GM21723 (cell line): Measurements from ENCODE around the gene TGFBR3.

Source experiments
- ATAC-seq: cut with Tn5 transposase; IDR thresholded peaks from one replicate; pipeline ENCODE4 v1.9.1; 2021; ENCODE audit warnings: mild to moderate bottlenecking, moderate library complexity; ENCODE audit not compliant: unreplicated experiment

Gene TGFBR3

DNA sequence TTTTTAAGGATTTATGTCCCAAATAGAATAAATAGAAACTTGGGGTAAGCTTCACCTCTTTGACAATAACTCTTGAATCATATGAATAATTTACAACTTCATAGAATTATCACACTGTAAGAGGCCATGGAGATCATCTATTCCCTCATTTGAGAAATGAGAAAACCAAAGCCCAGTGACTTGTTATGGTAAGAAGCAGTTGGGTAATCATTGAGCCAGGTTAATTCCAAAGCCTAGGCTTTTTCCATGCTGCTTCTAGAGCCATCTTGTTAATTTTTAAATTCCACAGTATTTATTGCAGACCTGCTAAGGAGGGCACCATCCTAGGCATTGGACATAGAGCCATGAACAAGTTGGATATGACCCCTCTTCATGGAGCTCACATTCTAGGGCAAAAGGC, 224.8 kb downstream of the TGFBR3 start:
- no peak for ATAC-seq

- no peak for ATAC-seq
Measured at GRCh38 chr1:91660708-91661107, 225.2 kb downstream of the TGFBR3 start.

- ATAC-seq: no peak
Measured at GRCh38 chr1:91655912-91656449, 230.0 kb downstream of the TGFBR3 start.

DNA sequence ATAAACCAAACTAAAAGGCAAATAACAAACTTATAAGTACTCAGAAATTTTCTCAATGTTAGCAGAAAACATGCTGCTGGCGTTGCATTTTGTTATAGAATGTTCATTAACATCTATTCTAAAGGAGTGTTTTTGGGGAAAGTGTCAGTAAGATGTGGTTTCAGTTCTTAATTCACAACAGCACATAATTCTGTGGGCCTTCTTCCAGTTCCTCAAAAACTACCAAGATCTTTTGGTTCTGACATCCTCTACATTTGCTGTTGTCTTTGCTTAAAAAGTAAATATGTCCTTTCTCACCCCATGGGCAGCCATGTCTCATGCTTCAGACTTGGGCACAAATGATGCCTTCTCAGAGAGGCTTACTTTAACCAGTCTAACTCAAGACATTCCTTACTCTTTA, 232.8 kb downstream of the TGFBR3 start:
- peak; percentile 73 for ATAC-seq

GRCh38 chr1:91651661-91652071, 234.3 kb downstream of the TGFBR3 start:
- no peak for ATAC-seq

DNA sequence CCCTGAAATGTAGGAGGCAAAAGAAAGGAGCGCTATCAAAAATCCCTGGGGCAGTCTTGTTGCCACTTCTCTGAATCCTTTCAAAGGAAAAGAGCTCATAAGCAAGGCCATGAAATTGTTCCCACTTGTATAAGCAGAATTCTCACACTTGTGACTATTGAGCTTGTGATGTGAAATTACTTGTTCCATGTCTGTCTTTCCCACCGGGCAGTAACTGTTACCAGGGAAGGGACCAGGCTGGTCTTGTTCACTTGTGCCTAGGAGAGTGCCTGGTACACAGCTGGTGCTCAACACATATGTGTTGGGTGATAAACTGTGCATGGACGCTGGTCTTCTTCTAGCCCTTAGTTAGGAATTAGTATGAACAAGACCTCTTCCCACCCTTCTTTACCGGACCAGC, 234.7 kb downstream of the TGFBR3 start:
- no peak for ATAC-seq

DNA sequence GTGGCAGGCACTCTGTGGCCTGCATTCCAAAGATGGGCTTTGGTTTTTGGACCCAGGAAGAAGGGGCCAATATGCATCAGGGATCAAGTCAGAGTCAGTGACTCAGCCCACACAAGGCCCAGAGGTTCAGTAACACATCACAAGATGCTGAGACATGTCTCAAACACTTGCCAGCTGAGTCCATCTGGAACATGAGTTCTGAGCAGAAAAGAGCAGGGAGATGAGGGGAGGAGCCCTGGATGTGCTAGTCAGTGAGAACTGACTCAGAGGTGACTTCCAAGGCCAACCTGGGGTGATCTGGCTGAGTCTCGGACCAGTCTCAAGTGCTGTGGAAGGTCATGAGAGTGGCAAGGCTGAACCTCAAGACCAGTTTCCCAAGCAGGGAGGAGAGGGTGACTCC, 235.2 kb downstream of the TGFBR3 start:
- ATAC-seq: no peak

DNA sequence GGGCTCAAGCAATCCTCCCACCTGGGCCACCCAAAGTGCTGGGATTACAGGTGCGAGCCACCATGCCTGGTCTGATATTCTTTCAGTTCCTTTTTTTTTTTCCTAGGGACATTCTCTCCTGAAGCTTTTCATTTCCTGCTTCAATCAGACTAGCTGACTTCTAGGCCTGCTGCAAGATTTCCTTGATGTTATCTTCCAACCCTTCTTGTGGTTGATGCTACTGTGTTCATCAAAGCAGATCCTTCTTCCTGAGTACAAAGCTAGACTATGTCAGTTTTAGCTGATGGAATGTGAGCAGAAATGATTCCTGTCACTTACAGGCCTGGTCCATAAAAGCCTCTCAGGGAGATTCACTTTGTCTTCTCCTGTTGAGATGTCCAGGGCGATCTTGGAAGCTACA, 238.9 kb downstream of the TGFBR3 start:
- no peak for ATAC-seq

- ATAC-seq: no peak
Measured at GRCh38 chr1:91645031-91645430, 240.9 kb downstream of the TGFBR3 start.

DNA sequence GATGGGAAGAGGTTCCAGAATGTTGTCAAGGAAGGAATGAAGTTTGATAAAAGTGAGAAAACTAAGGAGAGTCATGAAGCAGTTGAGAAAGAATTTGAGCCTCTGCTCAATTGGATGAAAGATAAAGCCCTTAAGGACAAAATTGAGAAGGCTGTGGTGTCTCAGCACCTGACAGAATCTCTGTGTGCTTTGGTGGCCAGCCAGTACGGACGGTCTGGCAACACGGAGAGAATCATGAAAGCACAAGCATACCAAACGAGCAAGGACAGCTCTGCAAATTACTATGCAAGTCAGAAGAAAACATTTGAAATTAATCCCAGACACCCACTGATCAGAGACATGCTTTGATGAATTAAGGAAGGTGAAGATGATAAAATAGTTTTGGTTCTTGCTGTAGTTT, 242.5 kb downstream of the TGFBR3 start:
- ATAC-seq: no peak

DNA sequence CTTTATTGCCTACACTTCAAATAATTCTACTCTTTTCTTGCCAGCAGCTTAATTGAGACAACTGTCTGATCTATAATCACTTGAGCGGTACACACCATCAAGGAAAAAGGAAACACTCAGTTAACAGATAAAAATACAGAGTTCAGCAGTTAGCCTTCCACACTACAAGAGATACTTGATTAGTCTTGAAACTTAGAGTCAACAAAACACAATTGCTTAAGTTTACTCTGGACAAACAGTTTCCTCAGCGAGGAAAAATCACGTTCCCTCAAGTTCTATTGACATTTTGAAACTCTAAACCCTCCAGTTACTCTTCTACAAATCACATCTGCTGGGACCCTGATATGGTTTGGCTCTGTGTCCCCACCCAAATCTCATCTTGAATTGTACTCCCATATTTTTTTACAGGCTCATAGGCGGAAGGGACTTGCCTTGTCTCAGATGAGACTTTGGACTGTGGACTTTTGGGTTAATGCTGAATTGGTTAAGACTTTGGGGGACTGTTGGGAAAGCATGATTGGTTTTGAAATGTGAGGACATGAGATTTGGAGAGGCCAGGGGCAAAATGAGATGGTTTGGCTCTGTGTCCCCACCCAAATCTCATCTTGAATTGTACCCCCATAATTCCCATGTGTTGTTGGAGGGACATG, 244.9 kb downstream of the TGFBR3 start:
- ATAC-seq: no peak

DNA sequence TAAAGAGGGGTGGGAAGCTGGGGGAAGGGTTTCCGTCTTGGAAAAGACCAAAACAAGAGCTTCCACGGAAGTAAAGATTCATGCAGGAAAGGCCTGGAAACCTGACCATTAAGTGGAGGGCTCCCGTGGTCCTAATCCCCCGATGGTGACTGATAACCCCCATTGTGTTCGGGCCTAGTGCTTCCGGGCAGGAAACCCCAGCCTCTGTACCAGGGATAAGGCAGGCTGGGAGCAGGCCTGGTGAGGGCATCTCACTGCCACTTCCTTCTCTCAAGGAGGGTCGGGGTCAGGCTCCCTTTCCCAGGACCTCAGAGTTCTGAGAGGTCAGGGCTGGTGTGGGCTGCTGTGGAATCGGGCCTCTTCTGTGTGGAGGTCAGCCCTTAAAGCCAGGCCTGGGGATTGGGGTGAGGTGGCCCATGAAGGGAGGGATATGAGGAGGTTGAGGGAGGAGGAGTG, 248.4 kb downstream of the TGFBR3 start:
- ATAC-seq: no peak

- no peak for ATAC-seq
Measured at GRCh38 chr1:91635763-91636162, 250.2 kb downstream of the TGFBR3 start.

DNA sequence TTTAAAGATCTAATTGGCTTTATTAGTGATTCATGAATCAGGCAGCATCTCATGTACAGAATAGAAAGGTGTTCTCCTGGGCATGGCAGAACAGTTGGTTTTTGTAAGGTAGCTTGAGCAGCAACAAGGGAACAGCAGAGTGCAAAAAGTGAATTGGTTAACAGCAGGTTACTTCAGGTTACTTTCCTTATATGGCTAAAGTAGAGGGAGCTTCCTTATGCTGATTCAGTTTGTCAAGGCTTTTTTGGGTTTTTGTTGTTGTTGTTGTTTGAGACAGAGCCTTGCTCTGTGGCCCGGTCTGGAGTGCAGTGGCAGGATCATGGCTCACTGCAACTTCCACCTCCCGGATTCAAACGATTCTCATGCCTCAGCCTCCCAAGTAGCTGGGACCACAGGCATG, 252.5 kb downstream of the TGFBR3 start:
- no peak for ATAC-seq

GRCh38 chr1:91631718-91632330, 254.1 kb downstream of the TGFBR3 start:
- no peak for ATAC-seq

DNA sequence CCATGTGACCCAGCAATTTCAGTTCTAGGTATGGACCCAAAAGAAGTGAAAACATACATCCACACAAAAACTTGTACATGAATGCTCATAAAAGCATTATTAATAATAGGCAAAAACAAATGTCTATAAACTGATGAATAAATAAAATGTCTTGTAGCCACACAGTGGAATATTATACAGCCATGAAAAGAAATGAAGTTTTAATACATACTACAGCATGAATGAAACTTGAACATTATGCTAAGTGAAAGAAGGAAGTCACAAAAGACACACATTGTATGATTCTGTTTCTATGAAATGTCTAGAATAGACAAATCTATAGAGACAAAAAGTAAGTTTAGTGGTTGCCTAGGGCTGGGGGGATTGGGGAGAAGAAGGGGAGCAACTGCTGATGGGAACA, 255.1 kb downstream of the TGFBR3 start:
- no peak for ATAC-seq
